Nasal cavity respiratory epithelium epithelial cell of viscerocranial mucosa (primary cell): ENCODE measurements around the gene OPN1MW2. TPM values are rescaled to one million over a fixed set of nuclear protein-coding genes. Genes with fewer than 3 reads are reported as not detected.

Experiments
- total RNA-seq: library from RNA; depleted of rRNA; stranded (reverse); fragments of >200 nt; gene quantifications from 2 replicates; pipeline ENCODE4 v1.2.3, GENCODE V29; 2014

Gene OPN1MW2
- total RNA-seq, result not detected in 2 replicates

GRCh38 chrX:154219456-154219855 is at the start of gene OPN1MW2:
TSS of gene OPN1MW2 (plus strand) at chrX:154219756. CDS start at chrX:154219816, 60 bp downstream.

GRCh38 chrX:154182296-154182695 is 37.3 kb upstream of the OPN1MW2 start, which contains the start of gene OPN1MW:
TSS of gene OPN1MW (plus strand) at chrX:154182596. CDS start at chrX:154182678, 82 bp downstream.

GRCh38 chrX:154257282-154257681 is 37.7 kb downstream of the OPN1MW2 start, which contains the start of gene OPN1MW3:
TSS of gene OPN1MW3 (plus strand) at chrX:154257582. CDS start at chrX:154257620, 38 bp downstream.

Other genes with a start within 250 kb of the OPN1MW2 start
- gene HCFC1, start 247.9 kb upstream of the OPN1MW2 start, total RNA-seq, result 8.9 and 26.0 TPM in 2 replicates
- gene TMEM187, start 247.0 kb upstream of the OPN1MW2 start, total RNA-seq, result 5.1 and 7.5 TPM in 2 replicates
- gene IRAK1, start 199.9 kb upstream of the OPN1MW2 start, total RNA-seq, result 127 and 144 TPM in 2 replicates
- gene MECP2, start 122.0 kb upstream of the OPN1MW2 start, total RNA-seq, result 18.1 and 22.6 TPM in 2 replicates
- not detected in 2 replicates for gene OPN1LW, start 75.5 kb upstream of the OPN1MW2 start, total RNA-seq
- not detected in 2 replicates for gene OPN1MW, start 37.2 kb upstream of the OPN1MW2 start, total RNA-seq
- not detected in 2 replicates for gene OPN1MW3, start 37.8 kb downstream of the OPN1MW2 start, total RNA-seq
- gene TEX28, start 75.4 kb downstream of the OPN1MW2 start, total RNA-seq, result not detected in 2 replicates
- gene TKTL1, start 76.0 kb downstream of the OPN1MW2 start, total RNA-seq, result not detected in 2 replicates
- 1,456 and 1,936 TPM in 2 replicates for gene FLNA, start 154.9 kb downstream of the OPN1MW2 start, total RNA-seq
- 19.1 and 26.7 TPM in 2 replicates for gene EMD, start 159.5 kb downstream of the OPN1MW2 start, total RNA-seq
- gene RPL10, start 178.6 kb downstream of the OPN1MW2 start, total RNA-seq, result 2,212 and 2,409 TPM in 2 replicates
- gene DNASE1L1, start 189.5 kb downstream of the OPN1MW2 start, total RNA-seq, result 28.0 and 31.3 TPM in 2 replicates
- gene TAFAZZIN, start 191.8 kb downstream of the OPN1MW2 start, total RNA-seq, result 23.0 and 27.3 TPM in 2 replicates
- gene ATP6AP1, start 208.9 kb downstream of the OPN1MW2 start, total RNA-seq, result 42.0 and 109 TPM in 2 replicates
- gene GDI1, start 217.4 kb downstream of the OPN1MW2 start, total RNA-seq, result 58.1 and 69.8 TPM in 2 replicates
- gene FAM50A, start 224.4 kb downstream of the OPN1MW2 start, total RNA-seq, result 48.9 and 72.5 TPM in 2 replicates
- 5.1 and 39.3 TPM in 2 replicates for gene PLXNA3, start 238.5 kb downstream of the OPN1MW2 start, total RNA-seq